Naive thymus-derived CD4-positive, alpha-beta T cell (primary cell): Measurements from ENCODE around the gene CRKL. TPM values are rescaled to one million over a fixed set of nuclear protein-coding genes. Genes with fewer than 3 reads are reported as not detected.
A peak's percentile ranks its signal among the peaks of the same experiment; 100 is the strongest.

ENCODE experiments used
- ATAC-seq: fragments of 150-1000 bp; cut with Tn5 transposase; 2 replicates; pipeline ENCODE4 v1.10.0; 2021; ENCODE audit warnings: mild to moderate bottlenecking, moderate library complexity
- CTCF ChIA-PET: fragments of 350-600 bp; sonication (Branson Sonifier 250); formaldehyde crosslinking; loops from one replicate; lab custom pipeline; 2021; ENCODE audit warnings: antibody characterized with exemption; lab: Charles Lee
- POLR2A ChIA-PET: fragments of 350-600 bp; sonication (Branson Sonifier 250); formaldehyde crosslinking; loops from one replicate; lab custom pipeline; 2021; ENCODE audit warnings: antibody characterized with exemption, inconsistent platforms; lab: Charles Lee
- DNase-seq, 9 donors: peaks; one replicate each; pipeline versions ENCODE4 v3.0.0 to v3.0.0-alpha.2; 2020 to 2022; ENCODE audit warnings: mixed read lengths in 1 of 9
- H3K27ac ChIP-seq: one replicate; pipeline ENCODE4 v1.7.0; 2013; ENCODE audit warnings: mild to moderate bottlenecking, low read depth, low read length, moderate library complexity
- H3K27me3 ChIP-seq, 2 donors: one replicate each; pipeline ENCODE4 v1.7.0; 2013; ENCODE audit warnings: low read length in 2 of 2, mild to moderate bottlenecking in 2 of 2, moderate library complexity in 2 of 2; ENCODE audit not compliant: control insufficient read depth in 2 of 2, insufficient read depth in 2 of 2
- H3K36me3 ChIP-seq, 3 experiments: 1 replicate in 2 of 3; 2 replicates in 1 of 3; pipeline ENCODE4 v1.7.0; 2013; ENCODE audit warnings: low read length in 3 of 3, mild to moderate bottlenecking in 3 of 3, moderate library complexity in 1 of 3; ENCODE audit not compliant: insufficient read depth in 3 of 3, control insufficient read depth in 2 of 3
- H3K4me1 ChIP-seq, 2 donors: one replicate each; pipeline ENCODE4 v1.7.0; 2013; ENCODE audit warnings: low read length in 2 of 2, mild to moderate bottlenecking in 2 of 2, moderate library complexity in 1 of 2; ENCODE audit not compliant: control insufficient read depth in 2 of 2, insufficient read depth in 2 of 2
- H3K4me3 ChIP-seq: 2 replicates; pipeline ENCODE4 v1.7.0; 2013; ENCODE audit warnings: mild to moderate bottlenecking, low read length
- H3K9me3 ChIP-seq, 3 experiments: 1 replicate in 2 of 3; 2 replicates in 1 of 3; pipeline ENCODE4 v1.7.0; 2013; ENCODE audit warnings: low read length in 3 of 3; ENCODE audit not compliant: control insufficient read depth in 2 of 3
- H3K27ac Mint-ChIP-seq, 9 donors: one replicate each; pipeline ENCODE4 v1.8.0; 2020 to 2022; ENCODE audit warnings: mixed read lengths in 9 of 9, mild to moderate bottlenecking in 8 of 9, moderate library complexity in 5 of 9, inconsistent platforms in 2 of 9
- H3K27me3 Mint-ChIP-seq, 5 donors: one replicate each; pipeline ENCODE4 v1.8.0; 2021 to 2022; ENCODE audit warnings: mixed read lengths in 5 of 5, mild to moderate bottlenecking in 1 of 5
- H3K36me3 Mint-ChIP-seq, 5 donors: one replicate each; pipeline ENCODE4 v1.8.0; 2020 to 2022; ENCODE audit warnings: mixed read lengths in 5 of 5, mild to moderate bottlenecking in 3 of 5, inconsistent platforms in 1 of 5
- H3K4me1 Mint-ChIP-seq, 7 donors: one replicate each; pipeline ENCODE4 v1.8.0; 2020 to 2022; ENCODE audit warnings: mixed read lengths in 7 of 7, mild to moderate bottlenecking in 3 of 7, inconsistent platforms in 1 of 7
- H3K4me3 Mint-ChIP-seq, 10 donors: one replicate each; pipeline ENCODE4 v1.8.0; 2020 to 2022; ENCODE audit warnings: mild to moderate bottlenecking in 10 of 10, mixed read lengths in 10 of 10, moderate library complexity in 6 of 10, inconsistent platforms in 2 of 10
- H3K9me3 Mint-ChIP-seq, 11 donors: one replicate each; pipeline ENCODE4 v1.8.0; 2020 to 2022; ENCODE audit warnings: mixed read lengths in 11 of 11, mild to moderate bottlenecking in 4 of 11, inconsistent platforms in 1 of 11, moderate library complexity in 1 of 11
- intact Hi-C, 2 donors: fragments of 100-400 bp; cut with micrococcal nuclease; formaldehyde crosslinking; loops; one replicate each; pipeline ENCODE4 v1.15.1; 2023
- polyA plus RNA-seq, 2 donors: library from polyadenylated mRNA; unstranded; fragments of 300-500 nt; fragmentation: Illumina TruSeq; gene quantifications; one replicate each; pipeline ENCODE4 v1.2.3, GENCODE V29; 2021
- total RNA-seq, 6 experiments: library from RNA in 5 of 6; stranded (reverse) in 5 of 6; gene quantifications; 1 replicate in 5 of 6; 2 replicates in 1 of 6; pipeline ENCODE4 v1.2.3 and lab custom pipeline; 2021 to 2026

CRKL gene
- total and polyA plus RNA-seq, 7 experiments from 2014 or later = 38.9 to 82.7 (median 65.8) TPM

DNA sequence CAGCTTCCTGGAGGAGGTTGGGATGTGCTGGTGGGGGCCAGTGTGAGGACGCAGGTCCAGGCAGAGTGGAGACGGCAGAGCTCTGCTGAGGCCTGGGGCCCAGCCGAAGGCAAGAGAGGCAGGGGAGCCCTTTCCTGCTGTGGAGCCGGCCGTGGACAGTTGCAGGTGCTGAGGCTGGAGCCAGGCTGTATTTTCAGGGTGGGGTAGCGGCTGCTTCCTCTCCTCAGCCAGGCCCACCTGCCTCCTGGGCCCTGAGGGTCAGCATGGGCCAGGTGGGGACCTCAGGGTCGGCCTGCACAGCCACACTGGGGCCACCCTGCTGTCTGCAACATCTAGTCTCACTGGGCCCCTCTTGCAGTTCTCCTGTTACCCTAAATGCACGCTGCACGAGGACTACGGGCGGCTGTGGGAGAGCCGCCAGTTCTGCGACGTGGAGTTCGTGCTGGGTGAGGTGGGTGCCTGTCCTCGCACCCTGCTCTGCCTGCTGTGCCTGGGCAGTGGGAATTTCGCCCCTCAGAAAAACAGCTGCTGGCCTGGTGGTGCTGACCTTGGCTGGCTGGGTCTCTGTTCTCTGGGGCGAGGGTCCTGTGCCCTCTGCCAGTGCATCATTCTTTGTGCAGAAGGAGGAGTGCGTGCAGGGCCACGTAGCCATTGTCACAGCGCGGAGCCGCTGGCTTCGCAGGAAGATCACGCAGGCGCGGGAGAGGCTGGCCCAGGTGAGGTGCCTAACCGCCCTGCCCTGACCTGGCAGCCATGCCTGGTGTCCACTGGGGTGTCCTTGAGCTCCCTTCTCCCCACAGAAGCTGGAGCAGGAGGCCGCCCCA, 76.3 kb downstream of the CRKL start:
- Histone ChIP-seq H3K27me3 (no peaks in the 10 kb centered on the region), H3K4me1 (peaks cover 0 to 5% of the 10 kb centered on the region in 2 donors), H3K36me3 (peaks cover 0 to 80% (median 7%) of the 10 kb centered on the region in 3 experiments), H3K27ac (no peak overlapping the region), H3K9me3 (no peaks in the 10 kb centered on the region), H3K4me3 (no peak overlapping the region)
- DNase-seq (no peak), ATAC-seq (no peak)
- Mint-ChIP-seq H3K36me3 (no peaks in the 10 kb centered on the region), H3K27ac (no peak overlapping the region), H3K9me3 (no peaks in the 10 kb centered on the region), H3K27me3 (no peaks in the 10 kb centered on the region), H3K4me3 (no peak overlapping the region), H3K4me1 (peaks cover 0 to 13% (median 8%) of the 10 kb centered on the region in 7 donors)
- POLR2A ChIA-PET = interaction anchor here (1.5 kb wide), 1 partner anchor 8 kb away, joined by 4 read pairs; no protein-coding TSS in a partner anchor
- intact Hi-C loops = no loop called here
- CTCF ChIA-PET = no interaction called here

DNA sequence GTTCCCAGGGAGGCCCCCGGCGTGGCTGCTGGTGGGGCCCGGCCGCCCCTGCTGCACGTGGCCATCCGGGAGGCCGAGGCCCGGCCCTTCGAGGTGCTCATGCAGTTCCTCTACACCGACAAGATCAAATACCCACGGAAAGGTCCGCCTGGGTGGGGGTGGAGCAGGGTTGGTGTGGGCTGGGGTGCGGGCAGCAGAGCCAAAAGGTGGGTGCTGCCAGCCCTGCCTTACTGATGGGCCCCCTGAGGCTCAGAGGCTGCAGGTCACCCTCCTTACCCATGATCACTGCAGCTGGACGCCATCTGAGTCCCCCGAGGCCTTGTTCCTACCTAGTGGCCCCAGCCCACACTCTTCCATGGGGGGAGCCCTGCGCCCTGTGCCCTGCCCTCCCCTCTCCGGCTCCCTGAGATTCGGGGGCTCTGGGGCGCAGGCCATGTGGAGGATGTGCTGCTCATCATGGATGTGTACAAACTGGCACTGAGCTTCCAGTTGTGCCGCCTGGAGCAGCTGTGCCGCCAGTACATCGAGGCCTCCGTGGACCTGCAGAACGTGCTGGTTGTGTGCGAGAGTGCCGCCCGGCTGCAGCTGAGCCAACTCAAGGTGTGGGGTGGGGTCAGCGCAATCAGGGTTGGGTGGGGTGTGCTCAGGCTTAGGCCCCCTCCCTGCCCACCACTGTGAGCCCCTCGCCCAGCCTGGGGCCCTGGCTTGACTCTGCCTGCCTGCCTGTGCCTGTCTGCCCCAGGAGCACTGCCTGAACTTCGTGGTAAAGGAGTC, 77.1 kb downstream of the CRKL start:
- POLR2A ChIA-PET = interaction anchor here (1.5 kb wide), 1 partner anchor 9 kb away, joined by 4 read pairs; no protein-coding TSS in a partner anchor
- ATAC-seq = no peak
- H3K27ac ChIP-seq = no peak overlapping the region
- H3K4me1 ChIP-seq = peaks cover 0 to 5% of the 10 kb centered on the region in 2 donors
- Mint-ChIP-seq H3K36me3 (no peaks in the 10 kb centered on the region), H3K4me1 (peaks cover 0 to 14% (median 10%) of the 10 kb centered on the region in 7 donors), H3K4me3 (no peak overlapping the region), H3K9me3 (no peaks in the 10 kb centered on the region), H3K27me3 (no peaks in the 10 kb centered on the region), H3K27ac (peak overlapping the region in 1 of 9 donors; percentile 23)
- H3K9me3 ChIP-seq = no peaks in the 10 kb centered on the region
- peaks cover 0 to 85% (median 7%) of the 10 kb centered on the region in 3 experiments for H3K36me3 ChIP-seq
- H3K4me3 ChIP-seq = no peak overlapping the region
- H3K27me3 ChIP-seq = no peaks in the 10 kb centered on the region
- no peak for DNase-seq
- intact Hi-C loops = no loop called here
- CTCF ChIA-PET = no interaction called here

DNA sequence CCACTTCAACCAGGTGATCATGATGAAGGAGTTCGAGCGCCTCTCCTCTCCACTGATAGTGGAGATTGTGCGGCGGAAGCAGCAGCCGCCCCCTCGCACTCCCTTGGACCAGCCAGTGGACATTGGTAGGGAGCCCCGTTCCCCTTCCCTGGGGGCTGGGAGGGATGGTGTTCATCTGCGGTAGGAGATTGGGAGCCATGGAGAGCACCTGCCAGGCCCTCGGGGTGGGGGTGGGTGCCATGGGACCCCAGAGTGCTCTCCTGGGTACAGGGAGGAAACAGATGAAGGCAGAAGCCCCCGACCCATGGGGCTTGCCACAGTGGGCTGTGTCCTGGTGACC, 77.7 kb downstream of the CRKL start:
- Mint-ChIP-seq H3K9me3 (no peaks in the 10 kb centered on the region), H3K36me3 (no peaks in the 10 kb centered on the region), H3K27me3 (no peaks in the 10 kb centered on the region), H3K4me3 (no peak overlapping the region), H3K4me1 (peaks cover under 1 to 11% (median 9%) of the 10 kb centered on the region in 7 donors), H3K27ac (peak overlapping the region in 1 of 9 donors; percentile 23)
- peaks cover 0 to 90% (median 9%) of the 10 kb centered on the region in 3 experiments for H3K36me3 ChIP-seq
- intact Hi-C loops = no loop called here
- H3K4me3 ChIP-seq = no peak overlapping the region
- H3K27me3 ChIP-seq = no peaks in the 10 kb centered on the region
- ATAC-seq (no peak), DNase-seq (no peak)
- no peaks in the 10 kb centered on the region for H3K9me3 ChIP-seq
- H3K4me1 ChIP-seq = peaks cover 0 to 4% of the 10 kb centered on the region in 2 donors
- H3K27ac ChIP-seq = no peak overlapping the region
- ChIA-PET POLR2A (interaction anchor here (1.5 kb wide), 1 partner anchor 9 kb away, joined by 4 read pairs; no protein-coding TSS in a partner anchor), CTCF (no interaction called here)

DNA sequence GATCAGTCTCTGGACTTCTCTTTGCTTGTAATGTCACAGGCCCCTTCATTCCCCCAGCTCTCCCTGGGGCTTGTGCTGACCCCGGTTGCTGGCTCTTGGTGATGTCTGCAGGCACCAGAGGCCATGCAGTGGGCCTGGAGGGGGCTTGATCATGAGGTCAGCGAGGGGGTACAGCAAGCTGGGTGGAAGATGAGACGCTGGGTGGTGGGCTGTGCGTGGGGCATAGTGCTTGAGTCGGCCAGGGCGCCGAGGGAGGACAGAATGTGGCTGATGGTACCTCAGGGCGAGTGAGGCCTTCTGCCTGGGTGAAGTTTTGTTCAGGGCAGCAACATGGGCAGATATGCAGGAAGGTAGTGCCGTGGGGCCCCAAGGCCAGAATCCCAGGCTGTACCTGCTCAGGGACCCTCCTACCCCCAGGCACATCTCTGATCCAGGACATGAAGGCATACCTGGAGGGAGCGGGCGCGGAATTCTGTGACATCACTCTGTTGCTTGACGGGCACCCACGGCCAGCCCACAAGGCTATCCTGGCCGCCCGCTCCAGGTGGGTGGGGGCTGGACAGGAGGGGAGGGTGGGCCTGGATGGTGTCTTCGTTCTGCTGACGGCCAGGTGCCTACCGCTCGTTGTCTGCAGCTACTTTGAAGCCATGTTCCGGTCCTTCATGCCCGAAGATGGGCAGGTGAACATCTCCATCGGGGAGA, 78.3 kb downstream of the CRKL start:
- peak overlapping the region in 3 of 9 donors; percentile 33 to 75 (median 70) for H3K27ac Mint-ChIP-seq
- Histone ChIP-seq H3K36me3 (peaks cover 0 to 96% (median 10%) of the 10 kb centered on the region in 3 experiments), H3K27me3 (no peaks in the 10 kb centered on the region), H3K27ac (no peak overlapping the region), H3K4me1 (peaks cover 4 to 10% of the 10 kb centered on the region in 2 donors), H3K4me3 (no peak overlapping the region), H3K9me3 (no peaks in the 10 kb centered on the region)
- no peak overlapping the region for H3K4me3 Mint-ChIP-seq
- ATAC-seq (no peak), DNase-seq (no peak)
- H3K4me1 Mint-ChIP-seq = peaks cover 5 to 15% (median 10%) of the 10 kb centered on the region in 7 donors
- POLR2A ChIA-PET = no interaction called here
- CTCF ChIA-PET = no interaction called here
- intact Hi-C loops = no loop called here
- H3K9me3 Mint-ChIP-seq = no peaks in the 10 kb centered on the region
- H3K27me3 Mint-ChIP-seq = no peaks in the 10 kb centered on the region
- H3K36me3 Mint-ChIP-seq = no peaks in the 10 kb centered on the region

DNA sequence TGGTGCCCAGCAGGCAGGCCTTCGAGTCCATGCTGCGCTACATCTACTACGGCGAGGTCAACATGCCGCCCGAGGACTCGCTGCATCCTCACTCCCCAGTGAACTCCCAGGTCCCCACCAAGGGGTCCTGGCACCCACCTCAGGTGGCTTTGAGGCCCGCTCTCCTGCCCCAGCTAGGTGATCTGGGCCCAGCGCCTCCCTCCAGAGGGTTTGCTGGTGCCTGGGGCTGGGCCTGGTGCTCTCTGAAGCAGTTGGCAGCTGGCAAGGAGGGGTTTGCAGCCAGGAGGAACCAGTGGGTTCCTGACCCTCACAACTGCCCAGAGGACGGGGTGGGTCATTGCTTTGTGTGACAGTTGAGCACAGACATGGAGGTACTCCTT, 78.8 kb downstream of the CRKL start:
- intact Hi-C loops = no loop called here
- peaks cover 5 to 19% (median 11%) of the 10 kb centered on the region in 7 donors for H3K4me1 Mint-ChIP-seq
- peak overlapping the region in 4 of 9 donors; percentile 22 to 70 (median 53) for H3K27ac Mint-ChIP-seq
- H3K27me3 ChIP-seq = no peaks in the 10 kb centered on the region
- H3K9me3 Mint-ChIP-seq = no peaks in the 10 kb centered on the region
- no peak overlapping the region for H3K4me3 Mint-ChIP-seq
- H3K4me3 ChIP-seq = no peak overlapping the region
- H3K9me3 ChIP-seq = no peaks in the 10 kb centered on the region
- no peaks in the 10 kb centered on the region for H3K36me3 Mint-ChIP-seq
- H3K4me1 ChIP-seq = peaks cover 9 to 14% of the 10 kb centered on the region in 2 donors
- H3K27ac ChIP-seq = no peak overlapping the region
- ATAC-seq (no peak), DNase-seq (no peak)
- peaks cover 0 to 94% (median 10%) of the 10 kb centered on the region in 3 experiments for H3K36me3 ChIP-seq
- ChIA-PET CTCF (no interaction called here), POLR2A (no interaction called here)
- no peaks in the 10 kb centered on the region for H3K27me3 Mint-ChIP-seq
